Tibial nerve (tissue), 4 donors: ENCODE measurements around the gene MPP7.

ENCODE experiments used
- CTCF ChIP-seq, 5 experiments: fragments of 200-600 bp in 3 of 5; fragments of 450-650 bp in 2 of 5; sonication (generic) in 3 of 5; IDR thresholded peaks; one replicate each; pipeline ENCODE4 v1.5.1; 2016 to 2019; ENCODE audit warnings: antibody characterized with exemption in 5 of 5, mild to moderate bottlenecking in 3 of 5, moderate library complexity in 2 of 5
- EP300 ChIP-seq, 2 donors: sonication (generic); formaldehyde crosslinking; IDR thresholded peaks; one replicate each; pipeline ENCODE4 v1.6.1; 2017; ENCODE audit warnings: antibody characterized with exemption in 2 of 2, mild to moderate bottlenecking in 1 of 2

- no peak for TF ChIP-seq CTCF (IDR thresholded peaks at IDR 0.05)
- no peak for TF ChIP-seq EP300 (IDR thresholded peaks at IDR 0.05)
Measured at GRCh38 chr10:28283251-28283650, 19.6 kb downstream of the MPP7 start.
